Measurements from ENCODE around the gene LPIN2.

- TF ChIP-seq CTCF (IDR thresholded peaks at IDR 0.05) (no peak), POLR2A (IDR thresholded peaks at IDR 0.05) (no peak)
Measured at GRCh38 chr18:2979129-2979528, 33.8 kb downstream of the LPIN2 start.

Data from testis (tissue), 2 donors.